Measurements from ENCODE around the gene MPV17. TPM values are rescaled to one million over a fixed set of nuclear protein-coding genes. Genes with fewer than 3 reads are reported as not detected.
A peak's percentile ranks its signal among the peaks of the same experiment; 100 is the strongest.

Gene MPV17
- total RNA-seq, 1 experiment from 2014 or later, result 59.4 TPM

DNA sequence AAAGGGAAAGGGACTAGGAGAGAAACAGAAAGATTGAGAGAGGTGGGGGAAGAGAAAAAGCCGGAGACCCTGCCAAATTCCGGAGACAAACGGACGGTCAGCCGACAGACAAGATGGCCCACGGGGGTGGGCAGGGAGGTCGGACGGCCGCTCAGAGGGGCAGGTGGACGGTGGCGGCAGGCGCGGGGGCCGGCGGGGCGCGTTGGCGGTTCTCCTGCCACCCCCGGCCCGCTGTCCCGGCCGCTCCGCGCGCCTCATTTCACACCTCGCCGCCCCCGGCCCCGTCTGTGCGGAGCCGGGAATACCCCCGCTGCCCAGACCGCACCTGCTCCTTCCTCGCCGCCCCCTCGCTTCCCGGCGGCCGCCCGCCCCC lies 61.0 kb downstream of the MPV17 start:
- H3K4me1 Mint-ChIP-seq, result peaks cover 27 to 29% of the 10 kb centered on the region in 2 experiments

More for the DNA sequence above, 61.0 kb downstream of the MPV17 start:
- Histone ChIP-seq H3K79me1 (ENCODE audit: insufficient read depth, low read depth, low read length, poor library complexity, severe bottlenecking) (no peaks in the 10 kb centered on the region), H3K4ac (ENCODE audit: low read depth, low read length) (no peak overlapping the region), H2AK5ac (ENCODE audit: insufficient read length, low read length) (no peak overlapping the region), H3K27me3 (ENCODE audit: insufficient read depth, low read length) (peaks cover 38% of the 10 kb centered on the region; the same call in 1 of the 2 replicates), H3K4me1 (ENCODE audit: insufficient read depth, low read length) (no peaks in the 10 kb centered on the region; the same call in 1 of the 2 replicates), H2BK5ac (ENCODE audit: insufficient read length, low read length) (no peak overlapping the region), H3K14ac (ENCODE audit: insufficient read depth, low read length) (no peak overlapping the region), H2BK20ac (ENCODE audit: low read depth, low read length, poor library complexity, severe bottlenecking) (no peak overlapping the region), H3T11ph (ENCODE audit: low read length) (no peak overlapping the region), H3K56ac (ENCODE audit: insufficient read length, low read depth, low read length) (no peak overlapping the region), H4K20me1 (ENCODE audit: control insufficient read depth, insufficient read depth, insufficient read length) (no peaks in the 10 kb centered on the region), H3K79me2 (ENCODE audit: insufficient read depth, low read length) (no peaks in the 10 kb centered on the region), H3K9me3 (ENCODE audit: control insufficient read depth, low read depth, low read length) (no peaks in the 10 kb centered on the region), H3K9ac (ENCODE audit: extremely low read depth, insufficient read length, low read length) (no peak overlapping the region), H3K4me2 (ENCODE audit: insufficient read depth, insufficient read length, low read length) (peak overlapping the region; percentile 46), H2AFZ (ENCODE audit: low read length) (no peak overlapping the region), H2BK12ac (ENCODE audit: insufficient read length, low read depth, low read length) (no peak overlapping the region), H2BK120ac (ENCODE audit: low read depth, low read length, poor library complexity, severe bottlenecking) (no peak overlapping the region), H3K23ac (ENCODE audit: insufficient read length, low read depth, low read length) (no peak overlapping the region), H4K8ac (replicated peaks; ENCODE audit: insufficient read length, low read depth, low read length) (no peak overlapping the region), H2BK15ac (ENCODE audit: low read depth, low read length) (no peak overlapping the region), H4K5ac (ENCODE audit: insufficient read length, low read depth, low read length) (no peak overlapping the region), H3K27ac (ENCODE audit: insufficient read length, low read depth, low read length) (no peak overlapping the region), H4K91ac (ENCODE audit: insufficient read length, low read depth, low read length) (no peak overlapping the region), H3K18ac (ENCODE audit: insufficient read length, low read depth, low read length) (no peak overlapping the region), H3K23me2 (ENCODE audit: insufficient read length, low read depth, low read length, poor library complexity, severe bottlenecking) (peaks cover 20% of the 10 kb centered on the region)
- Mint-ChIP-seq H3K27me3 (ENCODE audit: low read depth) (peaks cover 49% of the 10 kb centered on the region), H3K9me3 (no peaks in the 10 kb centered on the region; a peak in 2 of 5 replicates), H3K36me3 (ENCODE audit: insufficient read depth in 1 of 3, low read depth in 3 of 3) (no peaks in the 10 kb centered on the region; a peak in 2 of 7 replicates), H3K27ac (no peak overlapping the region), H3K4me3 (peak overlapping the region; percentile 58 to 88)
- no CpG with 5 or more reads among the region's 40 CpGs for WGBS (ENCODE audit: extremely low coverage, insufficient read length, low lambda C conversion rate)
- no peak for DNase-seq
- TF ChIP-seq CTCF (conservative IDR thresholded peaks at IDR 0.05), result no peak
